GM21529 (cell line): ENCODE measurements around the gene AFF2.
A peak's percentile ranks its signal among the peaks of the same experiment; 100 is the strongest.

ENCODE experiments used
- ATAC-seq: cut with Tn5 transposase; IDR thresholded peaks from one replicate; pipeline ENCODE4 v1.9.1; 2021; ENCODE audit not compliant: unreplicated experiment

AFF2 gene

DNA sequence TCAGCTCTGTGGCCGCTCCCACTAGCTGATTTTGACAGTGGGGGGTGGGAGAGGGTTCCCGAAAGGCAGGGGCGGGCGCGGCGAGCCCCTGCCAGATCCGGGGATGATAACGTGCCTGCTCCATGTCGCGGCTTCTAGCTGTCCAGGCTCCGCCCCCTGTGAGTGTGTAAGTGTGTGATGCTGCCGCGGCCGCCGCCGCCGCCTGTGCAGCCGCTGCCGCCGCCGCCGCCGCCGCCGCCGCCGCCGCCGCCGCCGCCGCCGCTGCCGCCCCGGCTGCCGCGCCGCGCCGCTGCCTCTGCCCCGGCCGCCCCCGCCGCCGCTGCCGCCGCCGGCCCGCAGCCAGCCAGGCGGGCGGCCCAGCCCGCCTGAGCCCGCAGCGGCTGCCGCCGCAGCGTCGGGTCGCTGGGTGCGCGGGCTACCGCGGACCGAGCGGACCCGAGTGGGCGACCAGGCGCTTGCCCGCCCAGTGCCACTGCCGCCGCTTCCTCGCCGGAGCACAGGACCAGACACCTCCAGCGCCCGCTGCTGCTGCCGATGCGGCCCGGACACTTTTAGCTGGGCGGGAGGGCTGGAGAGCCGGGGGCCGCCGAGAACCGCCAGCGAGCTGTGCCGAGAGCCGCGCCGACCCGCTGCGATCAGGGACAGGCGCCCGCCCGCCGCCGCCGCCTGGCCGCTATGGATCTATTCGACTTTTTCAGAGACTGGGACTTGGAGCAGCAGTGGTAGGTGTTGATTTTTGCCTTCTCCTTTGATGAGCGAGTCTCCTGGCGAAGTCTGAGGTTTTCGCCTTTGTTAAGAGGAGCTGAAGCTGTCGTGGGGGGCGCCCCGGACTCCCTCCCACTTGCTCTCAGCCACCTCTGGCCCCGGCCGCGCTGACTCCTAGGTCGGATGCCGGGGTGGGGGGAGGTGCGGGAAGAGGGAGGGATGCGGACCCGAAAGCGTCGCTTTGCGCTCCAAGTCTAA lies at the start of gene AFF2:
TSS of gene AFF2 (plus strand) at position 195 of the 963 bp plus-strand sequence. CDS start at position 676, 481 bp downstream.
- no peak for ATAC-seq

DNA sequence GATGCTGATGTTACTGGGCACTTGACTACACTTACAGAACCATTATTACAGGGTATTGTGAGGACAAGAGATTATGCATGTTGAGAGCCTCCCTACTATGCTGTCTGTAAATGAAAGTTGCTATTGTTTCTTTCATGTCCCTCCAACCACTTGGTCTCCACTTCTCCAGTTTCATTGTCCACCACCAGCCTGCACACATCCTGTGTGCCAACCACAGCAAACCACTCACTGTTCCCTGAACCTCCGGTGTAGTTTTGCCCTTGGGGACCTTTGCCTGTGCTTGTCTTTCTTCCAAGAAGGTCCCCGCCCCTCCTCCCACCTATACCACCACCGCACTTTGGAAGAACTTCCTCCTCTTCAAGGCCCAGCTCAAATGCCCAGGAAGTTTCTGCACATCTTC lies 43.1 kb upstream of the AFF2 start:
- peak; percentile 29 for ATAC-seq

DNA sequence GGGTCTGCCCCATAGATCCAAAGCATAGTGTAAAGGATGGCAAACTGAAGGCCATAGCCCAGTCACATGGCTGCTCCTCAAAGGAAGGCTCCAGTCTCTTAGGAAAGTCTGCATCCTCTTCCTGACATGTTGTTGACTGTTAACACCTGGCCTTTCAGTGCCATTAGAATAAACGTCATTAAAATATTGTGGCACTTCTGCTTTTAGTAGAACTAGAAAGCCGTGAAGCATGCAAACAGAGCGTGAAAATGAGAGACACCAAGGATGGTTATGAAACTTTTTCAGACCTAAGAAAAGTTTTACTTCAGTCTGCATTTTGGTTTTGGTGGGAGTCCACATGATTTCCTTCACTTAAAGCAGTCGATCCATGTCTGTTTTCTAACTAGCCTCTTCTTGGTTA lies 41.1 kb upstream of the AFF2 start:
- ATAC-seq = peak; percentile 93

DNA sequence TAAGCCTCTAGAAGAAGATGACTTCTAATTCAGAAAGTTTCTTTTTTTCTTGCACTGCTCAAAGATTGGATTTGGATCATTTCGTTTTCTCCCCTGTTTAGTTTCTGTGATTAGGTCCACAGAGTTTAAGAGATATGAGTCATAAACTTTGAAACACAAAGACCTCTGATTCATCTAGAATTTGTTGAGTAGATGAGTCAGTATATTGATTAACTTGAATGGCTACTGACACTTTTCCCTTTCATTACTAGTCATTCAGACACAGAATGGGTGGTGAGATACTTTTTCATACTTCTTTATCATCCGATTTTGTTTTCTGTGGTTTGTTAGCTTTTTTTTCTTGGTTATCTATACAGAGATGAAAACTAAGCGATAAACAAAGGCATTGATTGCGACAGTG lies 34.1 kb upstream of the AFF2 start:
- peak; percentile 83 for ATAC-seq

DNA sequence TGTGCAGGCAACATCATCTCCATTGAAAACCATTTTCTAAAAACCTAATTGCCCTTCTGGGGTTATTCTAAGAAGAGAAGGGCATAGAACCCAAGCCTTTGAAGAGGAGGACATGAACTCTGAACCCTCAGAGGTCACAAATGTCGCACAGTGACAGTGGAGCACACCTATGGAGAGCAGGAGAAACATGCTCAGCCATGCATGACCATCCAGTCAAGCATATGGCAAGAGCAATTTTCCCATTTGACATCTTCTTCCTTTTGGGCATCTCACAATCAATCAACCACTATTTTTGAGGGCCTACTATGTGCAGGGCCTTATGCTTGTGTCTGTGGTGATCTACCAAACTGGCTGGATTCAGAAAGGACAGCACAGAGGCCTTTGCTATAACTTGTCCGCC lies 30.1 kb upstream of the AFF2 start:
- ATAC-seq = no peak

DNA sequence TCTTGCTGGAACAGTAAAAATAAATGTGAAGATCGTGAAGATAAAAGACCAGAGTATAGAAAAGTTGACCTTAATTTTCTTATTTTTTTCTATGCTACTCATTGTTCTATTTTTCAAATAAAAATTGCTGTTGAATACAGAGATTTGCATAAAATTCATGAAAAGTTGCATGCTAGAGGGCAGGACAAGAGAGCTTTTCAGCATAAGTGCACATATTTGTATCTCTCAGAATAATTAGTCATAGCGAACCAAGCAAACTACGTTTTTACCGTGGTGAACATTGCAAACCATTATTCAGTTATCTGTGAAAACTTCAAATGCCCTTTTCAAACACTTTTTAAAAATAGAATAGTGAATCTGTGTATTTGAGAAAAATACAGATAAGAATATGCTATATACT lies 26.4 kb upstream of the AFF2 start:
- no peak for ATAC-seq

DNA sequence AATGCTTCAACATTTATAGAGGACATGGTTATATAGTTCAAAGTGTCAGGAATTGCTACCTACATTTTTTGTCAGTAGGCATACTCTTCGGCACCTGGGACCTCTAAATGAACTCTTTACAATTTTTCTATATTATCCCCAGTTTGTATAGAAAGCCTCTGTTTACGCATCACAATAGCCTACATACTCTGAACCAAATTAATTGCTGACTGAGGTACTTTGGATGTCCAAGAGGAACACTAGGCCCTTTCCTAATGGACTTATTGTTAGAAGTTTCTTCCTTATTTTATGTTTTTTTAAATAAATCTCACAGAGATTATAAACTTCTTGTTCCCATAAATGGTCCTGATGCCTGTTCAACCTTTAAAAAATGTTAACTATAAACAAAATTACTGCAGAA lies 8.4 kb upstream of the AFF2 start:
- ATAC-seq = no peak

DNA sequence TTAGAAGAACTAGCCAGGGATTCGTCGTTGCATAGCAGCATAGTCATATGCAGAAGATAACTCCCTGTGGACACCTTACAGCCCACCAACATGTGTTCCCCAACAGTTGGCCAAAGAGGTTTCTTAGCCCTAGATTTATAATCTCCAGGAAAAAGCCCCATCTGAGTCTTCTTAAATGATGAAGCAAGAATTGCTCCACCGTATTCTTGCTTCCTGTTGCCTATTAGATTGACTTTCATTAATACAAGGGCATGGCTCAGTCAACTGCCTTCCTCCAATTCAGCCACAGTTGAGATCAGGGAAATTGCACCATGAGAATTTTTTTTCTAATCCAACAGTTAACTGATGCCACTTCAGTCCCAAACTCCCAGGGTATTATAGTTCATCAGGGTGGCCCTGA lies 5.2 kb upstream of the AFF2 start:
- no peak for ATAC-seq

DNA sequence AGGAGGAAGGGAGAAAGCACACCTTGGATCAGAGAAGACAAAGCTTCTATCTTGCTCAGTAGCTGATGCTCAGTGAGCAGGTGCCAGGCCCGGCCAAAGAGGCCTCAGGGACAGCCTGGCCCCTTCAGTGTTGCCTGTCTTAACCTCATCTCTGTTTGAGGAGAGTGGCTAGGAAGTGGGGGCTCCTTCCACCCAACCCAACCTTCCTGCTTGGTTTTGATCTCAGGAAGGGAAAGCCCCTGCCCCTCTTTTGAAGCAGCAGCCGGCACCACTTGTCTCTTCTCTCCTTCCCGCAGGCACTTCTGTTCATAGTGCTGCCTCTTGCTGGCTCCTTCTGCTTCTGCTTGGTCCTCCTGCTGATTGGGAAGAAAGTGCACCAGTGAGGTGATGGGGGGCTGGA lies 2.4 kb upstream of the AFF2 start:
- ATAC-seq = no peak

DNA sequence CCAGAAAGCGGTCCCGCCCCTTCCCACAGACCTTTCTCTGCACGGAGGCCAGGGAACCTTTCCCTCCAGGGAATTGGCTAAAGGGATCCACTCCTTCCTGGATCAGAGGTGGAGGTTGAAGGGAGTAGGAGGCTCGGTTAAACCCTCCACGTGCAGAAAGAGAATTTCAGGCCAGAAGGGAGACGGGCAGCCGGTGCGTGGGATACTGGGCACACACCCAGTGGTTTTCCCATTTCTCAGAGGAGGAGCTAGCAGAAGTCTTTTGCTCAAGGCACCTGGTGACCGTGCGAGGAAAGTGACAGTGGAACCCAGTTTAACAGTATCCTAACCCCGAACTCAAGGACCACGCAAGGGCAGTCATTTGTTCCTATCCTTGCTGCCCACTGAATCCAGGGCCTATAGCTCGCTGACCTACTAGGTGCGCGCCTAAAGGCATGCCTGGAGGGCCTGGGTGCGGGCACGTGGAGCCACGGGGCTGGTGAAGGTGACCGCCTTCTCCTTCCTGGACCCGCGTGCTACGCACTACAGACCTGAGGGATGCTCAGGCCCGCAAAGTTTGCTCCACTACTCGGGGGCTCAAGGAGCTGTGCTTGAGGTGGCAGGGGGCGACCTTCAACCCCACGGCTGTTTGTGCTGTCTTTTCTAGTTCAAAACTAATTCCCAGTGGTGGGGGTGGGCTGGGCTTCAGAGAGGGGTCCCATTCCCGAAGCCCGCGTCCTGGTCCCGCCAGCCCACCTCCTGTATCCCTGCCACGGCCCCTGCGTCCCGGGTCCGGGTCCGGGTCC lies 587 bp upstream of the AFF2 start:
- no peak for ATAC-seq

DNA sequence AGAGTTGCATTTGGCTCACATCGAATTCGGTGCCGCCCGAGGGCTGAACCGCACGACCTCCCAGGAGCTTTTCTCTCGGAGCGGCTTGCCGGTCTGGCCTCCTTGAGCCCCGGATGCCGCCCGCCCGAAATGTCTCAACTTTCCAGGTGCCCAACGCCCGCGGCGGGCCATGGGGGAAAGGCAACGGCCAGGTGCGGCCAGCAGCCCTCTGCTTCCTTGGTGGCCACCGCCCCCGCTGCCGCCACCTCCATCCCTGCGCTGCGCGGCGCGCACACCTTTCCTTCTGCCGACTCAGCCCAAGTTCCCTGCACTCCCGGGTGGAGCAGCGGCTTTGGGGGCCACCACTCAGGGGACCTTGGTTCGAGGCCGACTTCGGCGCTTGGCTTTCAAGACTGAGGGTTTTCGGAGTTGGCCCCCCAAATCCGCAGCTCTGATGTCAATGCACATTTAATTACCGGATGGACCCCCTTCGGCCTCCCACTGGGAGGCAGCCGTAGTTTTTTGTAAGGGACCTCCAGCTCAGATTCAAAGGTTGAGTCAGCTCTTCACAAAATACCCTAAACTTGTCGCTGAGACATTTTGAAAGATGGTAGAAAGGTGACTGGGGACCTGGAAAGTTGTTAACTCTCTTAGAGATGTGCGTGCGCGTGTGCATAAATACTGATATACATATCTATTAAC lies 1.1 kb downstream of the AFF2 start:
- no peak for ATAC-seq

DNA sequence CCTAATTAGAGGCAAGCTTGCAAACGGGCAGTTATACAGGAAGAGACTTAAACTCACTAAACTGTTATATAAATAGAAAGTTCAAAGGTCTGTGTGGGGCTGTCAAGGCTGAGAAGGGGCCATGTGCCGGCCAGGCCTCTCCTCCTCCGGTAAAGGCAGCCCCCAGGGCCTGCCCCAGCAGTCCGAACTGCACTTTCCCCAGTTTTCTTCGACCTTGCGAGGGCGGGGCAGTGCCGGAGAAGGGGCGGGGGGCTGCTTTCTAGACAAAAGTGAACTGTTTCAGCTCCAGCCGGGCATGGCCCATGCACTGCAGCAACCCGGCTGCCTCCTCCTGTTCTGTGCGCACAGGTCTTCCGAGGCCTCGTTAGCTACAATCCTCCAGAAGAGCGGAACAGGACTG lies 4.1 kb downstream of the AFF2 start:
- ATAC-seq = no peak

DNA sequence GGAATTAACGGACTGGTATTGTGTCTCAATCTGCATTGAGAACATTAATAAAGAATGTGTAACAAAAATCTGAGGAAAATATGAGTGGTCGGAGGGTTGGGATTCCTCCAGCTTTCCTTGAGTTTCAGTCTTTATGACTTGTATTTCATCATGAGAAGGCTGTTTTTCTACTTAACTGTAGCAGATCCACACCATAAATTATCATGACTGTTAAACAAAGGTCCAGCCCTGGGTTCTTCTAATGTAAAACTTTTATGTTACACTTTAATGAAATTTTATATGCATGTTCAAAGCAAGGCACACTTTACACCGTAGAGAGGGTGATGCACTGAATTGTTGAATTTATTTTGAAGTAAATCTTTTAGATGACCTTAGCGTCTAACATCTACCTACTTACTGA lies 7.0 kb downstream of the AFF2 start:
- ATAC-seq = no peak

DNA sequence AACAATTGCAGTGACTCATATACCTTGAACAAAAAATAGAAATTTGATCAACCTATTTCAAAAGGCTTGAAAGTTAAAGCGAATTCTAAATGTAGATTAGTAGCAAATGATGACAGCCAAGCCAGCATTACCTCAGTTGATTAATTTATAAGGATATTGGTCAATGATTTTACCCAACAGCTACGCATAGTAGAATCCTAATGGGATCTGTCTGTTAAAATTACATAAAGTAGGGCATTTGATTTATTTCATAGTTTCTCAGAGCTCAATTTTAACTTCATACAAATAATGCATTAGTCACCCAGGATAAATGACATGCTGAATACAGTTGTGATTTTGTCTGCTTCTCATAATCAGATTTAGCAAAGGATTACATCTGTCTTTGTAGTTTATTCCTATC lies 12.0 kb downstream of the AFF2 start:
- ATAC-seq = no peak

DNA sequence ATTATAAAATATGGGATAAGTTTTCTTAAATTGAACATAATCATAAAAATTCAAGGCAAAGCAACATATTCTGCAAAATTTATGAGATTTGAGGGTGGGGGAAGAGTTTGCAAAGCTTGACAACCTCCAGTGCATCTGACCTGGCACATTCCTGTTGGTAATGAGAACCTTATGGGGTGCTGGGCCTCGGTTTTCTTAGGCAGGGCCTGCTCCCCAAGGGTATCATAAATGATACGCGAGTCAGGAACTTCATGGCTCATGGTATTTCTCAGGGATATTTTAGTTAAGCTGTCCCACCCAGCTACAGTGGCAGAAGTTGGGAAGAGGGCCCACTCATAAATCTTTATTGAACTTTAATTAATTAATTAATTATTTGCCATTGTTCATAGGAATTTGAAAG lies 13.2 kb downstream of the AFF2 start:
- no peak for ATAC-seq

DNA sequence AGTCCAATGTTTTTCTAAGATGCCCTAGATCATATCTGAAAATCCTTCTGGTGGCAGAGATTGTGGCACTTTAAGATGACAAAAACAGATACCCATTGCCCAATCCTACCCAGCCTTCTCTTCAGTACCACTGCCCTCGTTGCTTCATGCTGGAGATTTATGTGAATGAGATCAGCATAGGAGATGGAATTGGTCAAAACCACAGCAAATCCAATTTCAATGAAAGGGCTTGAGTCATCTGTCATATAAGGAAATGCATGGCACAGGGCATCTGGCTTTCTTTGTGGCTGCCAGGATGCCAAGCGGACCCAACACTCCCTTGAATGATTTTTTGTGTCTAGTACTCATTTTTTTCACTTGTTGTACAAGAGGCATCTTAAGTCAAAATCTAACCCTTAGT lies 16.8 kb downstream of the AFF2 start:
- no peak for ATAC-seq

DNA sequence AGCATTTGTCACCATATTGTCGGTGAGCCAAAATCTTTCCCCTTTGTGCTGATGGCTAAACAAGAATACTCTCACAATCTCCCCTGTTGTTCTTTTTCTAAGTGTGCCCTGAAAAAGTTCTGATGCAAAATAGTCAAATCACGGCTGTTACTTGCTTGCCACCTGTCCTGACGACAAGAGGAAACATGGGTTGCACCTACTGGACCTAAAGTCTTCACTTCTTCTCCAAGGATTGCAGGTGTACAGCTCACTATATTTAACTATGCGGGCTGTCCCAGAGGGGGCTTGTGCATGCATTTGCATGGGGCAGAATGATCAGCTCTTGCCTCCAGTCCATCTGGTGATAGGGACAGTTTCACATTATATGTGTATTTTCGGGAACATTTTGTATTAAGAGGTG lies 21.6 kb downstream of the AFF2 start:
- no peak for ATAC-seq

DNA sequence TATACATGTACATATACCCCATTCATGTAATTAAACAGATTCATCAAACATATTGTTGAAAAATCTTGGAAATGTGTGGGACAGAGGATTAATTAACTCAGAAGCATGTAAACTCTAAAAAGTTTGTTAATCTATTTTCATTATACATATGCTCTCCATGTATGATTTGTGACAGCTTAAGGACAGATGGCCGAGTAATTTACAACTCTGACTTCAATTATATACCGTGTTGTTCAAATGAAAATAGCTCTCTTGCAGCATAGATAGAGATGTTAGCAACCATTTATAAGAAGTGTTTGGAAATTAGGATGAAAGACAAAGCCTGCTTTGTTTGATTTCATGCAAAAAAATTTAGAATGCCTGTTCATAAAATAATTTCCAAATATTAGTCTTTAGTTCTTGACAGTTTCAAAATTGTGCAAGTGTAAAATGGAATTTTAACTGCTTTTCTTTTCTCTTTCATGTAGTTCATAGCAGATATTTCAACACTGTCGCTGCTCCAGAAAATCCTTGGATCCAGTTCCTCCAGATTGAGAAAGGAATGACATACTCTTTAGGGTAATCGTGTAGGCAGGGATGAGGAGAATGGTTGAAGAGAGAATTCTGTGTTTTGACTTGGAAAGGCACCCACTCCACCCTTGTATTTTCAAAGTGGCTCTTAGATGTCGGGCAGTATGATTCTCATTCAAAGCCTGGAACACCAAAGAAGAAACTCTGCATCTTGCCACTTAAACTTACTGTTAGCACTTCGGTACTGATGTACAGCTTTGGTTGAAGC lies 23.1 kb downstream of the AFF2 start:
- no peak for ATAC-seq

DNA sequence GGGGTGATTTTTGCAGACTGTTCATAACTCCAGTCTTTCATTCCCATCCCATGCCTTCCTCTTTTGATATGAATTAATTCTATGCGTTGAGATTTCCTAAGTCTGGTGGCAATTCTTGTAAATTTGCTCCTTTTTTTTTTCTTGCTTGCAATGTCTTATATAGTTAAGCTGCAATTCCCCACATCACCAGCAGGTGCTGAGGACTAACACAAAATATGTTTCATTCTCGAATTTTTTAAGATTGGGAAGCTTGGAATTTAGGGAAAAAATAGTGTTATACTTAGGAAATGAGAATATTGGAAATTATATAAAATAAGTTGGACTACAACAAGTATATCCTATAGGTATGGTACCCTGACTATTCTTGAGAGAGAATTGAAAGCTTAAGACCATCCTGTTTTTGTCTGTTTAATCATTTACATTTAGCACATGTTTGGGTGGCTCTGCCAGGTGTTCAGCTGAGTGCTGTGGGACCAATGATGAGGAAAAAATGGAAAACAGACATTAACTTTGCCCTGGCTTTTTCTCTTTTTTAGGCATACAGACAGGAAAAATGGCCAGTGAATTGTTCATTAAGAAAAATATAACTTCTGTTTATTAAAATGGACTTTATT lies 30.2 kb downstream of the AFF2 start:
- ATAC-seq = no peak

DNA sequence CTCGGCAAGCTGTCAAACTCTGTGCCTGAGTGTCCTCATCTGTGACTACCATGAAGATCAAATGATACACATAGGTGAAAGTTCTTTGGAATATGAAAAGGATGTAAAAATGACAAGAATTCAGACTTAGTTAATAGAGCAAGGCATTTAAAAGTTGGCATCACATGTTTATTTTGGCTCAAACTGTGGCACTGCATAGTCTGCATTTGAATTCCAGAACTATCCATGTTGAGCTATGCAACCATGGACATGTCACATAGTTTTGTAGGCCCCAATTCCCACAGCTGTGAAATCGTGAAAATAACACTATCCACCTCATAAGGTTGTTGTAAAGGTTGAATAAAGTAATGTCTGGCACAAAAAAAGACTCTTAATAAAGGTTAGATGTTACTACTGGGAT lies 33.9 kb downstream of the AFF2 start:
- no peak for ATAC-seq
